Suprapubic skin (tissue), 4 donors: ENCODE measurements around the gene PPP2R2C. TPM values are rescaled to one million over a fixed set of nuclear protein-coding genes. Genes with fewer than 3 reads are reported as not detected.

ENCODE experiments used
- DNase-seq, 2 donors: peaks; one replicate each; pipeline ENCODE4 v3.0.0-alpha.2; 2019; ENCODE audit warnings: low spot score in 2 of 2
- H3K27ac ChIP-seq: fragments of 200-600 bp; sonication (generic); one replicate; pipeline ENCODE4 v1.5.1; 2019
- H3K27me3 ChIP-seq: fragments of 200-600 bp; sonication (generic); one replicate; pipeline ENCODE4 v1.5.1; 2019
- H3K36me3 ChIP-seq: fragments of 200-600 bp; sonication (generic); one replicate; pipeline ENCODE4 v1.5.1; 2019
- H3K4me1 ChIP-seq: fragments of 200-600 bp; sonication (generic); one replicate; pipeline ENCODE4 v1.5.1; 2019
- H3K4me3 ChIP-seq: fragments of 200-600 bp; sonication (generic); one replicate; pipeline ENCODE4 v1.5.1; 2019; ENCODE audit warnings: mild to moderate bottlenecking
- H3K9me3 ChIP-seq: fragments of 200-600 bp; sonication (generic); one replicate; pipeline ENCODE4 v1.5.1; 2019
- EP300 ChIP-seq: sonication (generic); formaldehyde crosslinking; IDR thresholded peaks from one replicate; pipeline ENCODE4 v1.6.1; 2017; ENCODE audit warnings: antibody characterized with exemption
- POLR2A ChIP-seq, 2 donors: fragments of 450-650 bp; IDR thresholded peaks; one replicate each; pipeline ENCODE4 v1.6.1; 2017; ENCODE audit warnings: antibody characterized with exemption in 2 of 2, mild to moderate bottlenecking in 2 of 2, moderate library complexity in 2 of 2
- POLR2AphosphoS5 ChIP-seq, 3 donors: sonication (generic); formaldehyde crosslinking; IDR thresholded peaks; one replicate each; pipeline ENCODE4 v1.6.1; 2017; ENCODE audit warnings: antibody characterized with exemption in 3 of 3
- WGBS: methylation state at CpG from one replicate; pipeline ENCODE4 v1.1.5; 2018; 5-methylcytosine and 5-hydroxymethylcytosine counted together
- total RNA-seq, 4 donors: library from RNA; depleted of rRNA; stranded (reverse); fragments of >200 nt; gene quantifications; one replicate each; pipeline ENCODE4 v1.1.0, GENCODE V29; 2016
- TF ChIP-seq, protein P1 (sequence below), 2 donors: fragments of 200-600 bp in 1 of 2; fragments of 450-650 bp in 1 of 2; sonication (generic) in 1 of 2; IDR thresholded peaks; one replicate each; pipeline ENCODE4 v1.5.1; 2016 to 2019; ENCODE audit warnings: antibody characterized with exemption in 2 of 2, mild to moderate bottlenecking in 1 of 2, moderate library complexity in 1 of 2

The PPP2R2C gene
- total RNA-seq, 4 donors from 2014 or later = 42.5 to 81.5 (median 61.0) TPM

DNA sequence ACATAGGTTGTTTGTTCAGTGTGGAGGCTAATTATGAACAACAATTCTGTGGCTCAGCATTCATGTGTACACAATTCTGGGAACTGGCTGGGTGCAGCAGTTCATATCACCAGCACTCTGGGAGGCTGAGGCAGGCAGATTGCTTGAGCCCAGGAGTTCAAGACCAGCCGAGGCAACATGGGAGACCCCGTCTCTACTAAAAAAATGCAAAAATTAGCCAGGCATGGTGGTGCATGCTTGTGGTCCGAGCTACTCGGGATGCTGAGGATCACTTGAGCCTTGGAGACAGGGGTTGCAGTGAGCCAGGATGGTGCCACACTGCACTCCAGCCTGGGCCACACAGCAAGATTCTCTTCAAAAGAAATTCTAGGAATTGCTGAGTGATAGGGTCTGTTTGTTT is 4.5 kb upstream of the PPP2R2C start:
- Histone ChIP-seq H3K9me3 (no peaks in the 10 kb centered on the region), H3K36me3 (no peaks in the 10 kb centered on the region), H3K4me3 (no peak overlapping the region), H3K27me3 (peaks cover 53% of the 10 kb centered on the region), H3K4me1 (peaks cover 11% of the 10 kb centered on the region), H3K27ac (no peak overlapping the region)
- peak; percentile 15 to 20 for DNase-seq
- WGBS = 97% methylated on average over 4 of the region's 4 CpGs
- TF ChIP-seq POLR2AphosphoS5 (IDR thresholded peaks at IDR 0.05) = no peak
- no peak for TF ChIP-seq POLR2A (IDR thresholded peaks at IDR 0.05)
- TF ChIP-seq EP300 = no peak
- TF ChIP-seq, protein P1, sequence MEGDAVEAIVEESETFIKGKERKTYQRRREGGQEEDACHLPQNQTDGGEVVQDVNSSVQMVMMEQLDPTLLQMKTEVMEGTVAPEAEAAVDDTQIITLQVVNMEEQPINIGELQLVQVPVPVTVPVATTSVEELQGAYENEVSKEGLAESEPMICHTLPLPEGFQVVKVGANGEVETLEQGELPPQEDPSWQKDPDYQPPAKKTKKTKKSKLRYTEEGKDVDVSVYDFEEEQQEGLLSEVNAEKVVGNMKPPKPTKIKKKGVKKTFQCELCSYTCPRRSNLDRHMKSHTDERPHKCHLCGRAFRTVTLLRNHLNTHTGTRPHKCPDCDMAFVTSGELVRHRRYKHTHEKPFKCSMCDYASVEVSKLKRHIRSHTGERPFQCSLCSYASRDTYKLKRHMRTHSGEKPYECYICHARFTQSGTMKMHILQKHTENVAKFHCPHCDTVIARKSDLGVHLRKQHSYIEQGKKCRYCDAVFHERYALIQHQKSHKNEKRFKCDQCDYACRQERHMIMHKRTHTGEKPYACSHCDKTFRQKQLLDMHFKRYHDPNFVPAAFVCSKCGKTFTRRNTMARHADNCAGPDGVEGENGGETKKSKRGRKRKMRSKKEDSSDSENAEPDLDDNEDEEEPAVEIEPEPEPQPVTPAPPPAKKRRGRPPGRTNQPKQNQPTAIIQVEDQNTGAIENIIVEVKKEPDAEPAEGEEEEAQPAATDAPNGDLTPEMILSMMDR (IDR thresholded peaks at IDR 0.05) = no peak

DNA sequence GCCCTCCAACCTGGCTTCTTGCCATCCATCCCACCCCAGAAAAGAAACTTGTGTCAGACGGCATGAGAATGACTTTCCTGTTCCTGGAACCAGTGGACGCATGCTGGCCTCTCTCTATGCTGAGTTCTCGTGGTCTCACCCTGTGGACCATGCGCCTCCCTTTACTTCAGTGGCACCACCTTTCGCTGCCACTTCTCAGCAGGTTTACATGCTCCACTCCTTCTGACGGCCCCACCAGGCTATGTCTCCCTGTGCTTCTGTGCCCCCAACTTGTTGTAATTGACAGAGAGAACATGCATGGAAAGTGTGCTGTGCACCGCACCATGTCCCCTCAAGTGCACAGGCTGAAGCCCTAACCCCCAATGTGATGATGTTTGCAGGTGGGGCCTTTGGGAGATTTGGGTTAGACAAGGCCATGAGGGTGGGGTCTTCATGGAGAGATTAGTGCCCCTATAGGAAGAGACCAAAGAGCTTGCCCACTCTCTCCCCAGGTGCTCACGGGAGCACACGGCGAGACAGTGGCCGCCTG is 3.1 kb upstream of the PPP2R2C start:
- Histone ChIP-seq H3K36me3 (no peaks in the 10 kb centered on the region), H3K4me3 (no peak overlapping the region), H3K9me3 (no peaks in the 10 kb centered on the region), H3K27me3 (peaks cover 66% of the 10 kb centered on the region), H3K27ac (no peak overlapping the region), H3K4me1 (peaks cover 24% of the 10 kb centered on the region)
- TF ChIP-seq, protein P1 (IDR thresholded peaks at IDR 0.05) = no peak
- TF ChIP-seq POLR2AphosphoS5 (IDR thresholded peaks at IDR 0.05) (no peak), POLR2A (IDR thresholded peaks at IDR 0.05) (no peak), EP300 (no peak)
- DNase-seq = peak; percentile 50 to 60
- WGBS = 92% methylated on average over 11 of the region's 11 CpGs

DNA sequence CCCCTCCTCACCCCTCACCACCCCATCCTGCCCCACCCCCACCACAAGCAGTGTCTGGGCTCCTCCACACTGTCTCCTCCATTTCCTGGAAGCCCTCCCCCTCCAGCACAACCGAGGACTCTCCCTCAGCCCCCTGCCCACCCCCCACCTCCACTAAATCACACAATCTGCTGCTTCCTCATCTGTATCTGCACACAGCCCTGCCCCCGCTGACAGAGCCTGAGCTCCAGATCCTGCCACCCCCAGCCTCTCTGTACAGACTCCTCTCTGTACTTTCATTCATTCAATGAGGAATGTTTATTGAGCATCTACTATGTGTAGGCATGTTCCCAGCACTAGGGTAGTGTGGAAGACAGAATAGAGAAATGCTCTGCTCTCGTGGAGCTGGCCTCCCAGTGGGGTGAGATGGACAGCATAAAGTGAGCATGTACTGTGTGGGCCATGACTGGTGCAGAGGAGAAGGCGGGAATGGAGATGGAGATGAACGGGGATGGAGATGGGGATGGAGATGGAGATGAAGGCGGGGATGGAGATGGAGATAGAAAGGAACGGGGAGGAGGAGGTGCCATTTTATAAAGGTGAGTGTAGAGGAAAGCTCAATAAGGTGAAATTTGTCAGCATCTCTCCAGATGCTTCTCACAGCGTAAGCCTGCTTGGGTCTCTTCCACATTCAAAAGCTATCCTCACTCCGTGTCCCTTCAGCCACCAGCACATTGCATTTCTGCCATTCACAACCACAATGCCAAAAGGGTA is 2.5 kb upstream of the PPP2R2C start:
- H3K9me3 ChIP-seq = no peaks in the 10 kb centered on the region
- H3K27ac ChIP-seq = no peak overlapping the region
- no peaks in the 10 kb centered on the region for H3K36me3 ChIP-seq
- H3K4me1 ChIP-seq = peaks cover 30% of the 10 kb centered on the region
- DNase-seq = peak; percentile 32 to 48
- H3K27me3 ChIP-seq = peaks cover 73% of the 10 kb centered on the region
- TF ChIP-seq POLR2A (IDR thresholded peaks at IDR 0.05) = no peak
- TF ChIP-seq POLR2AphosphoS5 (IDR thresholded peaks at IDR 0.05) = no peak
- TF ChIP-seq, protein P1 (IDR thresholded peaks at IDR 0.05) = no peak
- no peak for TF ChIP-seq EP300
- WGBS = 78% methylated on average over 9 of the region's 9 CpGs
- no peak overlapping the region for H3K4me3 ChIP-seq

DNA sequence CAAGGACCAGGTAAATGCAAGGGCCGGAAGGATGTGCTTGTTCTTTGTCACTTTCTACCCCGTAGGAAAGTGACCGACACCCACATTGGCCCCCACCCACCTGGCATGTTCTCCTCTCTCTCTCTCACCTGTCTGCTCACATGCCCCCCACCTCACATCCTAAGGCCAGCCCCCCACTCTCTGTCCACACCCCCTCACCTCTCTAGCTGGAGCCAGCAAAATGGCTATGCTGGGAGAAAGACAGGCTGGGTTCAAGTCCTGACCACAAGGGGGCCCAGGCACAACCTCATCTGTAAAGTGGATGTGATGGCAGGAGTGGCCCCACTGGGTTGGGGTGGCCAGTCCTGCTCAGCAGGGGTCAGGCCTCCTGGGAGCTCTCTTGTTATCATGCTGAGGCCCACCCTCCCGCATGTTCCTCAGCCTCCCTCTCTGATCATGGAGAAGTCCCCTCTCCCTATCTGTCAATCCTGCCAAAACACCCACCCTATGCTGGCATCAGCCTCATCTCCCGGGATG is 1.7 kb upstream of the PPP2R2C start:
- Histone ChIP-seq H3K9me3 (no peaks in the 10 kb centered on the region), H3K27ac (no peak overlapping the region), H3K36me3 (no peaks in the 10 kb centered on the region), H3K4me3 (no peak overlapping the region), H3K27me3 (peaks cover 79% of the 10 kb centered on the region), H3K4me1 (peaks cover 37% of the 10 kb centered on the region)
- 46% methylated on average over 5 of the region's 5 CpGs for WGBS
- peak; percentile 48 to 69 for DNase-seq
- TF ChIP-seq, protein P1 (IDR thresholded peaks at IDR 0.05) = no peak
- TF ChIP-seq EP300 (no peak), POLR2A (IDR thresholded peaks at IDR 0.05) (no peak)

DNA sequence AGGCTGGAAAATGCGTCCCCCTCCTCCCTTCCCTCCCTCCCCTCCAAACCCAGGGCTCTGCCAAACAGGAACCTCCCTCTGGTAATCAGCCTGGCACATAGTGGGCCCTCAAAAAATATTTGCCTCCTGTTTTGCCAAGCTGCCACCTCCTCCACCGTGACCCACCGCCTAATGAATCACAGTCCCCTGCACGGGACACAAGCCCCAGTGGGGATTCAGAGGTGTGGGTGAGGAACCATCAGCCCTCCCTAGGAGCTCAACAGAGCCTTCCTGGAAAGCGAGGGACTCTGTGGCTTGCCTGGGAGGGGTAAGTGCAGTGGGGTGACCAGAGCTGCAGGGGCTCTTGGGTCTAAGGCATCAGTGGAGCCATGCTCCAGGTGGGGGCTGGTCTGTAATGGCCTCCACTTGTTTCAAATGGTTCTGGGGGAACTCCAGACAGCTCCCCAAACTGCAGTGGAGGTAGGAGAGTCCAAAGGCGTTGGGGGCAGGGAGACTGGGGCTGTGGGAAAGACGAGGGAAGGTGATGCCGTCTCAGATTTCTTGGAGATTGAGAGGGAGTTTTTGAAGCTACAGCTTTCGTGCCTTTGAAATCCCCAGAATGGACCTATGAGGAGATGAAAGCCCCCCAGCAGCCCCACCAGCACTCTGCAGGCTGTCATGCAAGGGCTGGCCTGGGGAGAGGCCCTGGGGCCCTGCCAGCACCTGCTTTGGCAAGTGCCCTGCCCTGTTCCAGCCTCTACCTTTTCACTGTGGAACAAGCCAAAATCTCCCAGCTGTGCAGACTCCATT is 1.0 kb upstream of the PPP2R2C start:
- peak; percentile 41 to 50 for DNase-seq

More for the DNA sequence above, 1.0 kb upstream of the PPP2R2C start:
- peaks cover 75% of the 10 kb centered on the region for H3K27me3 ChIP-seq
- no peaks in the 10 kb centered on the region for H3K36me3 ChIP-seq
- no peak overlapping the region for H3K4me3 ChIP-seq
- H3K4me1 ChIP-seq = peaks cover 37% of the 10 kb centered on the region
- no peak for TF ChIP-seq POLR2A (IDR thresholded peaks at IDR 0.05)
- TF ChIP-seq, protein P1 (IDR thresholded peaks at IDR 0.05) = no peak
- WGBS = 42% methylated on average over 8 of the region's 9 CpGs
- H3K9me3 ChIP-seq = no peaks in the 10 kb centered on the region
- H3K27ac ChIP-seq = no peak overlapping the region
